GM12878 (cell line): ENCODE data around the gene TPGS1. TPM values are rescaled to one million over a fixed set of nuclear protein-coding genes. Genes with fewer than 3 reads are reported as not detected.

ENCODE experiments used
- CREM ChIP-seq: IDR thresholded peaks from 2 replicates; pipeline ENCODE4 v1.6.1; 2014; ENCODE audit warnings: antibody characterized with exemption, low read depth
- EZH2 ChIP-seq: IDR thresholded peaks from 2 replicates; pipeline ENCODE4 v1.6.1; 2012; ENCODE audit warnings: low read depth, mild to moderate bottlenecking, control low read depth, inconsistent platforms, low read length, borderline replicate concordance; ENCODE audit not compliant: control insufficient read depth
- HCFC1 ChIP-seq: fragments of 150-350 bp; IDR thresholded peaks from 2 replicates; pipeline ENCODE4 v1.6.1; 2014; ENCODE audit warnings: low read length
- NBN ChIP-seq: fragments of 450-650 bp; IDR thresholded peaks from 2 replicates; pipeline ENCODE4 v1.6.1; 2016
- NR2F1 ChIP-seq: fragments of 450-650 bp; conservative IDR thresholded peaks from 2 replicates; pipeline ENCODE4 v1.6.1; 2017; ENCODE audit warnings: mild to moderate bottlenecking
- SPI1 ChIP-seq: IDR thresholded peaks from 2 replicates; pipeline ENCODE4 v1.6.1; 2011; ENCODE audit warnings: low read depth, mild to moderate bottlenecking, low read length, moderate library complexity, borderline replicate concordance; ENCODE audit not compliant: insufficient read depth
- USF1 ChIP-seq: IDR thresholded peaks from 2 replicates; pipeline ENCODE4 v1.6.1; 2011; ENCODE audit warnings: borderline replicate concordance, low read depth, mild to moderate bottlenecking, moderate library complexity, mixed read lengths, low read length; ENCODE audit not compliant: insufficient read depth; ENCODE audit errors: extremely low read length
- polyA plus RNA-seq, 11 experiments: library from polyadenylated mRNA; depleted of rRNA in 4 of 11; unstranded in 6 of 11; stranded (reverse) in 5 of 11; fragments of >200 nt; fragmentation: Nextera tagmentation in 4 of 11; fragmentation: Illumina TruSeq in 1 of 11; extraction: Ambion mirVana in 4 of 11; extraction: Trizol in 1 of 11; gene quantifications; 1 replicate in 1 of 11; 2 replicates in 10 of 11; pipeline versions ENCODE4 v1.2.1 to v1.2.3, GENCODE V29; 2011 to 2016; ENCODE audit warnings: inconsistent platforms in 2 of 11, missing spikeins in 2 of 11, low read depth in 1 of 11
- total RNA-seq, 4 experiments: library from RNA; depleted of rRNA in 3 of 4; stranded (reverse); fragments of >200 nt in 3 of 4; fragmentation: Illumina TruSeq in 1 of 4; extraction: Trizol in 1 of 4; gene quantifications; 2 replicates each; pipeline versions ENCODE4 v1.2.1 to v1.2.3, GENCODE V29; 2013 to 2021
- TF ChIP-seq, protein P1 (sequence below): fragments of 450-650 bp; IDR thresholded peaks from 2 replicates; pipeline ENCODE4 v1.6.1; 2017; ENCODE audit warnings: mild to moderate bottlenecking, moderate library complexity

The TPGS1 gene
- total and polyA plus RNA-seq, 10 of the 15 experiments (the other 5 are each of a cell fraction or from before 2014, with no cell fraction given): 0.24 to 24.7 (median 7.7) TPM; not detected in 2

- TF ChIP-seq, protein P1, sequence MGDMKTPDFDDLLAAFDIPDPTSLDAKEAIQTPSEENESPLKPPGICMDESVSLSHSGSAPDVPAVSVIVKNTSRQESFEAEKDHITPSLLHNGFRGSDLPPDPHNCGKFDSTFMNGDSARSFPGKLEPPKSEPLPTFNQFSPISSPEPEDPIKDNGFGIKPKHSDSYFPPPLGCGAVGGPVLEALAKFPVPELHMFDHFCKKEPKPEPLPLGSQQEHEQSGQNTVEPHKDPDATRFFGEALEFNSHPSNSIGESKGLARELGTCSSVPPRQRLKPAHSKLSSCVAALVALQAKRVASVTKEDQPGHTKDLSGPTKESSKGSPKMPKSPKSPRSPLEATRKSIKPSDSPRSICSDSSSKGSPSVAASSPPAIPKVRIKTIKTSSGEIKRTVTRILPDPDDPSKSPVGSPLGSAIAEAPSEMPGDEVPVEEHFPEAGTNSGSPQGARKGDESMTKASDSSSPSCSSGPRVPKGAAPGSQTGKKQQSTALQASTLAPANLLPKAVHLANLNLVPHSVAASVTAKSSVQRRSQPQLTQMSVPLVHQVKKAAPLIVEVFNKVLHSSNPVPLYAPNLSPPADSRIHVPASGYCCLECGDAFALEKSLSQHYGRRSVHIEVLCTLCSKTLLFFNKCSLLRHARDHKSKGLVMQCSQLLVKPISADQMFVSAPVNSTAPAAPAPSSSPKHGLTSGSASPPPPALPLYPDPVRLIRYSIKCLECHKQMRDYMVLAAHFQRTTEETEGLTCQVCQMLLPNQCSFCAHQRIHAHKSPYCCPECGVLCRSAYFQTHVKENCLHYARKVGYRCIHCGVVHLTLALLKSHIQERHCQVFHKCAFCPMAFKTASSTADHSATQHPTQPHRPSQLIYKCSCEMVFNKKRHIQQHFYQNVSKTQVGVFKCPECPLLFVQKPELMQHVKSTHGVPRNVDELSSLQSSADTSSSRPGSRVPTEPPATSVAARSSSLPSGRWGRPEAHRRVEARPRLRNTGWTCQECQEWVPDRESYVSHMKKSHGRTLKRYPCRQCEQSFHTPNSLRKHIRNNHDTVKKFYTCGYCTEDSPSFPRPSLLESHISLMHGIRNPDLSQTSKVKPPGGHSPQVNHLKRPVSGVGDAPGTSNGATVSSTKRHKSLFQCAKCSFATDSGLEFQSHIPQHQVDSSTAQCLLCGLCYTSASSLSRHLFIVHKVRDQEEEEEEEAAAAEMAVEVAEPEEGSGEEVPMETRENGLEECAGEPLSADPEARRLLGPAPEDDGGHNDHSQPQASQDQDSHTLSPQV: no peak
- TF ChIP-seq CREM (0 out of 2 replicates have a peak, but pooled peaks have one; percentile 8), USF1 (no peak), HCFC1 (0 out of 2 replicates have a peak, but pooled peaks have one; percentile 11), EZH2 (no peak), SPI1 (peak; percentile 11; the same call in 1 of the 2 replicates), NBN (0 out of 2 replicates have a peak, but pooled peaks have one; percentile 36), NR2F1 (peak; percentile 78)
- TF ChIP-seq, all 136 proteins: peak for 13
Observed at GRCh38 chr19:532561-533363, 25.5 kb downstream of the TPGS1 start (continued).
